Upper lobe of left lung (tissue), 6 donors: ENCODE results near the gene ASB18. TPM values are rescaled to one million over a fixed set of nuclear protein-coding genes. Genes with fewer than 3 reads are reported as not detected.

Experiments used
- ATAC-seq, 2 donors: fragments of 200-7000 bp; cut with Tn5 transposase; one replicate each; pipeline ENCODE4 v1.9.1; 2022; ENCODE audit warnings: mild to moderate bottlenecking in 2 of 2, moderate library complexity in 2 of 2; ENCODE audit not compliant: low FRiP score in 2 of 2
- DNase-seq, 2 donors: peaks; one replicate each; pipeline ENCODE4 v3.0.0-alpha.2; 2019 to 2020
- H3K27ac ChIP-seq, 4 donors: fragments of 200-600 bp; sonication (generic); one replicate each; pipeline ENCODE4 v1.5.1; 2016 to 2019
- H3K27me3 ChIP-seq, 4 donors: fragments of 200-600 bp; sonication (generic); one replicate each; pipeline ENCODE4 v1.5.1; 2017 to 2019
- H3K36me3 ChIP-seq, 4 donors: fragments of 200-600 bp; sonication (generic); one replicate each; pipeline ENCODE4 v1.5.1; 2016 to 2019
- H3K4me1 ChIP-seq, 4 donors: fragments of 200-600 bp; sonication (generic); one replicate each; pipeline ENCODE4 v1.5.1; 2018 to 2019
- H3K4me3 ChIP-seq, 4 donors: fragments of 200-600 bp; sonication (generic); one replicate each; pipeline ENCODE4 v1.5.1; 2017 to 2019; ENCODE audit warnings: mild to moderate bottlenecking in 2 of 4, moderate library complexity in 1 of 4
- H3K9me3 ChIP-seq, 4 donors: fragments of 200-600 bp; sonication (generic); one replicate each; pipeline ENCODE4 v1.5.1; 2018 to 2019
- EP300 ChIP-seq, 4 donors: sonication (generic); formaldehyde crosslinking; IDR thresholded peaks; one replicate each; pipeline ENCODE4 v1.5.1; 2017; ENCODE audit warnings: antibody characterized with exemption in 4 of 4, control low read depth in 2 of 4
- POLR2A ChIP-seq, 4 donors: fragments of 450-650 bp; IDR thresholded peaks; one replicate each; pipeline ENCODE4 v1.5.1; 2016 to 2017; ENCODE audit warnings: antibody characterized with exemption in 4 of 4, mild to moderate bottlenecking in 2 of 4
- POLR2AphosphoS5 ChIP-seq, 2 donors: sonication (generic); formaldehyde crosslinking; IDR thresholded peaks; one replicate each; pipeline ENCODE4 v1.5.1; 2017; ENCODE audit warnings: antibody characterized with exemption in 2 of 2
- WGBS, 2 donors: methylation state at CpG; one replicate each; pipeline ENCODE4 v1.1.5; 2017 to 2018; 5-methylcytosine and 5-hydroxymethylcytosine counted together
- total RNA-seq, 6 donors: library from RNA; depleted of rRNA in 4 of 6; stranded (reverse); fragments of >200 nt in 4 of 6; gene quantifications; one replicate each; pipeline versions ENCODE4 v1.1.0 to v1.2.1, GENCODE V29; 2016 to 2021
- TF ChIP-seq, protein P1 (sequence below), 6 experiments: fragments of 450-650 bp in 4 of 6; fragments of 200-600 bp in 2 of 6; sonication (generic) in 2 of 6; IDR thresholded peaks; one replicate each; pipeline ENCODE4 v1.5.1; 2016 to 2019; ENCODE audit warnings: antibody characterized with exemption in 6 of 6
- donor health status: DM: no; HTN: no; CAD: no; lungs with moderate emphysema.
- donor health status: DM: no; HTN: yes; CAD: no; lungs with severe emphysema.

The ASB18 gene
- total RNA-seq, 6 donors from 2014 or later: not detected

GRCh38 chr2:236259371-236259770, 4.8 kb downstream of the ASB18 start:
- no peak for TF ChIP-seq POLR2A (IDR thresholded peaks at IDR 0.05)
- TF ChIP-seq, protein P1, sequence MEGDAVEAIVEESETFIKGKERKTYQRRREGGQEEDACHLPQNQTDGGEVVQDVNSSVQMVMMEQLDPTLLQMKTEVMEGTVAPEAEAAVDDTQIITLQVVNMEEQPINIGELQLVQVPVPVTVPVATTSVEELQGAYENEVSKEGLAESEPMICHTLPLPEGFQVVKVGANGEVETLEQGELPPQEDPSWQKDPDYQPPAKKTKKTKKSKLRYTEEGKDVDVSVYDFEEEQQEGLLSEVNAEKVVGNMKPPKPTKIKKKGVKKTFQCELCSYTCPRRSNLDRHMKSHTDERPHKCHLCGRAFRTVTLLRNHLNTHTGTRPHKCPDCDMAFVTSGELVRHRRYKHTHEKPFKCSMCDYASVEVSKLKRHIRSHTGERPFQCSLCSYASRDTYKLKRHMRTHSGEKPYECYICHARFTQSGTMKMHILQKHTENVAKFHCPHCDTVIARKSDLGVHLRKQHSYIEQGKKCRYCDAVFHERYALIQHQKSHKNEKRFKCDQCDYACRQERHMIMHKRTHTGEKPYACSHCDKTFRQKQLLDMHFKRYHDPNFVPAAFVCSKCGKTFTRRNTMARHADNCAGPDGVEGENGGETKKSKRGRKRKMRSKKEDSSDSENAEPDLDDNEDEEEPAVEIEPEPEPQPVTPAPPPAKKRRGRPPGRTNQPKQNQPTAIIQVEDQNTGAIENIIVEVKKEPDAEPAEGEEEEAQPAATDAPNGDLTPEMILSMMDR (IDR thresholded peaks at IDR 0.05): no peak
- no peak for TF ChIP-seq EP300 (IDR thresholded peaks at IDR 0.05)
- TF ChIP-seq POLR2AphosphoS5 (IDR thresholded peaks at IDR 0.05): no peak
- DNase-seq (no peak), ATAC-seq (no peak)
- Histone ChIP-seq H3K27me3 (no peaks in the 10 kb centered on the region), H3K36me3 (no peaks in the 10 kb centered on the region), H3K4me3 (no peak overlapping the region), H3K4me1 (no peaks in the 10 kb centered on the region), H3K9me3 (no peaks in the 10 kb centered on the region), H3K27ac (no peak overlapping the region)
- WGBS, 2 donors: 87 to 89% methylated on average over 6 of the region's 6 CpGs

- DNase-seq (no peak), ATAC-seq (no peak)
- Histone ChIP-seq H3K36me3 (no peaks in the 10 kb centered on the region), H3K27ac (no peak overlapping the region), H3K27me3 (no peaks in the 10 kb centered on the region), H3K4me1 (no peaks in the 10 kb centered on the region), H3K9me3 (no peaks in the 10 kb centered on the region), H3K4me3 (no peak overlapping the region)
- WGBS, 2 donors: 84 to 88% methylated on average over 5 to 6 of the region's 6 CpGs
- TF ChIP-seq POLR2A (IDR thresholded peaks at IDR 0.05) (no peak), EP300 (IDR thresholded peaks at IDR 0.05) (no peak), POLR2AphosphoS5 (IDR thresholded peaks at IDR 0.05) (no peak)
- TF ChIP-seq, protein P1 (IDR thresholded peaks at IDR 0.05): no peak
Observed at GRCh38 chr2:236257575-236257974, 6.6 kb downstream of the ASB18 start.

DNA sequence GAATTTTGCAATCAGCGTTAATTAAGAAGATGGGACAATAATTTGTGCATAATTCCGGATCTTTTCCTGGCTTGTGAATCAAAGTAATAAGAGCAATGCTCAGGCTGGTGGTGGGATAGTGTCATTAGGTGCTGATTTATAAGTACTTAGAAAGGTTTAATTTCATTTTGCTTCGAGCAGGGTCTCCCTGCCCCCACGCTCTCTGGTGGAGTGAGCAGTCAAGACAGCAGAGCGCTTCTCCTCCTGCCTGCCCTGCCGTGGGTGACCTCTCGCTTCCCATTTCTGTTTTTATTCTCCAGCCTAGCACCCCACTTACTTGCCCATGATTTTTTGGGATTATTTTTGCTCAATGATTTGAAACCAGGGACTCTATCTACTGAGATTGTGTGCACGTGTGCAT, 7.1 kb downstream of the ASB18 start:
- Histone ChIP-seq H3K9me3 (no peaks in the 10 kb centered on the region), H3K4me1 (no peaks in the 10 kb centered on the region), H3K36me3 (no peaks in the 10 kb centered on the region), H3K4me3 (no peak overlapping the region), H3K27ac (no peak overlapping the region), H3K27me3 (no peaks in the 10 kb centered on the region)
- 80 to 81% methylated on average over 8 of the region's 8 CpGs for WGBS, 2 donors
- no peak for DNase-seq
- ATAC-seq: no peak
- TF ChIP-seq POLR2AphosphoS5 (IDR thresholded peaks at IDR 0.05): no peak
- no peak for TF ChIP-seq POLR2A (IDR thresholded peaks at IDR 0.05)
- TF ChIP-seq, protein P1 (IDR thresholded peaks at IDR 0.05): no peak
- TF ChIP-seq EP300 (IDR thresholded peaks at IDR 0.05): no peak

DNA sequence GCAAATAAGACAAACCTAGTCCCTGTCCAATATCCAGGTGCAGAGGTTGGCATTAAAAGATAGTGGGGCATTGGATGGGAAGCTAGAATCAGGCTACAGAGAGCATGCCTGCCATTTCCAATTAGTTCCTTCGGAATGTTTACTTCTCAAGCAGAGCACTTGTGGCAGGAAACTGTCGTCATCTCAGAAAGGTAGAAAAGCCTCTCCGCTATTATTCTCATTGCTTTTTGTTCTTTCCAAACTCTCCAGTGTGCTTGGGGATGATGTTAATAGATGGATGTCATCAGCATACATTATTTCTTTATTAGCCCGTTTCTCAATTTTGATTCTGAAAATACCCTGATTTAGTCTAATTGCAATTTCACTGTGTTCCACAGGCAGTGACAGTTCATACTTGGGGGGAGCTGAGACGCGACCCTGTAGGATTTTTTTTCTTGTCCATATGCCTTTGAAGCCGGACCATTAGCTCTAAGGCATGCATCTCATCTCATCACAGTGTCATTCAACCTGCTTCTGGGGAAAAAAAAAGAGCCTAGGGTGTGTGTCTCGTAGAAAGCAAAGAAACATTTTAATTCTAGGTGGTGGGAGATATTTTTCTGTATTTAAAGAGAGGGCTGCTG, 7.7 kb downstream of the ASB18 start:
- 35 to 46% methylated on average over 8 of the region's 8 CpGs for WGBS, 2 donors

GRCh38 chr2:236254674-236255073, 9.5 kb downstream of the ASB18 start:
- Histone ChIP-seq H3K9me3 (no peaks in the 10 kb centered on the region), H3K27ac (no peak overlapping the region), H3K27me3 (no peaks in the 10 kb centered on the region), H3K4me1 (no peaks in the 10 kb centered on the region), H3K4me3 (no peak overlapping the region), H3K36me3 (no peaks in the 10 kb centered on the region)
- ATAC-seq (no peak), DNase-seq (no peak)
- WGBS, 2 donors: 81 to 87% methylated on average over 13 of the region's 13 CpGs
- no peak for TF ChIP-seq POLR2A (IDR thresholded peaks at IDR 0.05)
- TF ChIP-seq EP300 (IDR thresholded peaks at IDR 0.05): no peak
- TF ChIP-seq POLR2AphosphoS5 (IDR thresholded peaks at IDR 0.05): no peak
- TF ChIP-seq, protein P1 (IDR thresholded peaks at IDR 0.05): no peak

More for the DNA sequence above, 7.7 kb downstream of the ASB18 start:
- no peak for TF ChIP-seq POLR2A (IDR thresholded peaks at IDR 0.05)
- DNase-seq (no peak), ATAC-seq (no peak)
- Histone ChIP-seq H3K27ac (no peak overlapping the region), H3K9me3 (no peaks in the 10 kb centered on the region), H3K4me1 (no peaks in the 10 kb centered on the region), H3K36me3 (no peaks in the 10 kb centered on the region), H3K27me3 (no peaks in the 10 kb centered on the region), H3K4me3 (no peak overlapping the region)
